GM18498 (cell line): Measurements from ENCODE around the gene TUFT1.
"Not testable (repeated sequence)": the region's sequence is repeated elsewhere in the genome, so short reads cannot be mapped to it uniquely, and the experiment has no call there.

Experiments
- ATAC-seq: cut with Tn5 transposase; IDR thresholded peaks from one replicate; pipeline ENCODE4 v1.9.1; 2021; ENCODE audit warnings: mild to moderate bottlenecking, moderate library complexity; ENCODE audit not compliant: unreplicated experiment

TUFT1 gene

DNA sequence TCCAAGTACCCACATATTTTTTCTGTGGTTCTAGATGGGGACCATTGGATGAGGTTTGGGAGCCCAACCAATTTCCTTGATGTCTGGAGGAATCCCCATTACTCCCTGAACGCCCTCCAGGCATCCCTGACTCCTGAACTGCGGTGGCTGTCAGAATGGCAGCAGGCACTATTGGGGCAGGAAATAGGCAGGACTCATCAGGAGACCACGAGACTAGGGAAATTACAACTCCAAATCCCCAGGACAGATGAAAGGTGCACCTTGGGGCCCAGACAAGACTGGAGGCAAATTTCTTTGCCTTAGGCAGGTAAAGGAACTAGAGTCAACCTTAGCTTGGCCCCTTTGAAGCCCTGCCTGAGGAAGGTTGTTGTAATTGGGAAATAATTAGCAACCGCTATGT, 27.8 kb upstream of the TUFT1 start:
- no peak for ATAC-seq

DNA sequence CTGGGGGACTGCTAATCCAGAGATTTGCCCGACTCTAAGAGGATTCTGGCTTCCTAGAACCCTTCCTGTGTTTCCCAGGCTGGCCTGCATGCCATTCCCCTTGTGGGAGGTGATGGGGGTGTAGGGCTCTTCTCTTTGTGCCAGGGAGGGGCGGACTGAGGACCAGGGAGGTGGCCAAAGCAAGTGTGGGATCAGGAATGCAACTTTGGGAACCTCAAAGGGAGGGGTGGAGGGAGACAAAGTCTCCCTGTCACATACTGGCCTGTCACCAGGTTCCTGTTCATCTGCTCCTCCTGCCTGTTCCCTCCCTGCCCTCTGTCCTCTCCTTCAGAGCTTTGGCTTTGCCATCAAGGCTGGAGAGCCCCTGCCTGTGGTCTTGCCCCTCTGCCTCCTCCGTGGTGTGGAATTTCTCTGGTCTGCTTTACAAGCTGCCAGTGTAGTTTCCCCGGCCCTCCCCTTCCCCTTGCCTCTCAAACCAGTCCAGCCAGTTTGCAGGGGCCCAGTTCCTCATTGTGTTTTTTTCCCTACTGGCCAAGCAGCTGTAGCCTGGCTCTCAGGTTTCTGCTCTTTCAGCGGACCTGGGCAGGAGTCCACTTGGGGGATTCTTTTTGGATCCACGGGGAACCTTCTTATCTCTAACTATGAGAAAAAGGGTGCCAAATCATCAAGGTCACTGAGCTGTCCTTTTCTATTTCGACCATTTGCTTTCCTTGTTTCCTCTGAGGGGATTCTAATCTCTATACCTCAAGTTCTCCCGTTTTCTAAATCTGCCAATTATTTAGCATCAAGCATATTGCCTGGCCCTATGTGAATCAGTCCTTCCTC, 27.1 kb upstream of the TUFT1 start:
- ATAC-seq: no peak

DNA sequence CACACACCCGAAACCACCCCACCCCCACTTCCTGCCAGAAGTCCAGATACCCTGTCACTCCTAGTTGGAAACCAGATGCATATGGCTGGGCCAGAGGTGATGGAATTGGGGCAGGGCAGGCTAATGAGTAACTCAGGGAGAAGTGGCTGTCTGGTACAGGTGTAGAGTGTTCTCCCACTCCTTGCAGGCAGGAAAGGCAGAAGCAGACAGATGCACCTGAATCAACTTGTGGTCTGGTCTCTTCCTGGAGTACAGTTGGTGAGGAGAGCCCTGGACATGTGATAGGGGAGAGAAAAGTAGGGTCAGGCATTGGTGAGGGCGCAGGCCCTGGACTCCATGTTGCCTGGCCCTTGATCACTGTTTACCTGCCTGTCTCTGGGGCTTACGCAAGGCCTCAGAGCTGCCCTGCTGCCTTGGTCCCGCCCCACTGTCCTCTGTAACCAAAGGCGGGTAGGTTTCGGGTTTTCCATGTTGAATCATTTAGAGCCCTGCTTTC, 26.4 kb upstream of the TUFT1 start:
- no peak for ATAC-seq

DNA sequence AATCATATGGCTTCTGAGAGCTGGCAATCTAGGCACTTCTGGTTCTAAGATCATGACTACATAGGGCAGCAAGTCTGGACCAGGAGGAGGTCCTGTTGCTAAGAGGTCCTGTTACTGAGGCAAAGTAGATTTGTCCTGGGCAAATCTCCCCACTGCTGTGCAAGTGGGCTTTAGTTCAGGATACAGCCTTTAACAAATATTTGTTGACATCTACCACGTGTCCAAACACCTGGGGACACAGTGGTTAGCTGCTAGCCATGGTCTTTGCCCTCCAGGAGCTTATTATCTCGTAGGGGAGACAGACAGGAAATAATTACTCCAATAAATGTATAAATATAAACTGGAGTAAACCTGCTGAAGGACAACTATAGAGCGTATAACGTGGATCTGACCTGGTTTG, 25.7 kb upstream of the TUFT1 start:
- ATAC-seq: no peak

GRCh38 chr1:151515265-151515664, 24.8 kb upstream of the TUFT1 start:
- ATAC-seq: no peak

- ATAC-seq: no peak
These were observed 24.0 kb upstream of the TUFT1 start for GRCh38 chr1:151516031-151516511.

GRCh38 chr1:151518431-151518830, 21.7 kb upstream of the TUFT1 start:
- no peak for ATAC-seq

GRCh38 chr1:151518936-151519335, 21.2 kb upstream of the TUFT1 start:
- ATAC-seq: no peak

DNA sequence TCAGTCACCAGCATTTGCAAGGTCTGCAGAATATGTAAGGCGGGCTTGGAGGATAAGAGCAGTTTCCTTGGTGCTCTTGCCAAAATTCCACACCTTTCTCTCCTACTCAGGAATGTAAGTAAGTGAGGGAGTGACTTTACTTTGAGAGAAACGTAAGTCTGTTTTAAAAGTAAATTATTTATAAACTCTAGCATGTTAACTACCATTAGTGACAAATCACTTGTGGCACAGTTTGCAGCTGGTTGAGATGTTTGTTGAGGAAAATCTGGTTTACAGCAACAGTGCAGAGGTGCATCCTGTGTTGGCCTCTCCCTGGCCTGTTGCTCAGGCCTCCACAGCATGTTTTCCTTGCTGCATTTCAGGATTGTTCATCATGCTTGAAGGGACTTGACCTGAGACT, 20.4 kb upstream of the TUFT1 start:
- ATAC-seq: no peak

- ATAC-seq: no peak
These were observed 19.8 kb upstream of the TUFT1 start for GRCh38 chr1:151520359-151520758.

DNA sequence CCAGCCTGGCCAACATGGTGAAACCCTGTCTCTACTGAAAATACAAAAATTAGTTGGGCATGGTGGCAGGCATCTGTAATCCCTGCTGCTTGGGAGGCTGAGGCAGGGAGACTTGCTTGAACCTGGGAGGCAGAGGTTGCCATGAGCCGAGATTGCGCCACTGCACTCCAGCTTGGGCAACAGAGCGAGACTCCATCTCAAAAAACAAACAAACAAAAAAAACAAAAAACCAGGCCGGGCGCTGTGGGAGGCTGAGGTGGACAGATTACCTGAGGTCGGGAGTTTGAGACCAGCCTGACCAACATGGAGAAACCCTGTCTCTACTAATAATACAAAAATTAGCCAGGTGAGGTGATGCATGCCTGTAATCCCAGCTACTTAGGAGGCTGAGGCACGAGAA, 17.7 kb upstream of the TUFT1 start:
- ATAC-seq: not testable (repeated sequence)

DNA sequence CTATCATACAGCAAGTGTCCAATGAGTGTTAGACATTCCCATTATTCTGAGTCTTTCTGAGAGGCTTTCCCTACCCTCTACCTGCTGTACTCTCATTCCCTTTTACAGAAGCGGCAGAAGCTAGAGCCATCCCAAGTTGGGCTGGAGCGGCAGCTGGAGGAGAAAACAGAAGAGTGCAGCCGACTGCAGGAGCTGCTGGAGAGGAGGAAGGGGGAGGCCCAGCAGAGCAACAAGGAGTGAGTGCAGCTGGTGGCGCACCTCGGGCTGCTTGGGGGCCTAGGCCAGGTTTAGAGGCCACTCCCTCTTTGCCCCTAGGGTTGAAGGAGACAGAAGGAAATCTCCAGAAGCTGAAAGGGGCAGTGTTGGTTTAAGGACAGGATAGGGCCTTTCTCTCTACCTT, 16.8 kb upstream of the TUFT1 start:
- ATAC-seq: no peak

DNA sequence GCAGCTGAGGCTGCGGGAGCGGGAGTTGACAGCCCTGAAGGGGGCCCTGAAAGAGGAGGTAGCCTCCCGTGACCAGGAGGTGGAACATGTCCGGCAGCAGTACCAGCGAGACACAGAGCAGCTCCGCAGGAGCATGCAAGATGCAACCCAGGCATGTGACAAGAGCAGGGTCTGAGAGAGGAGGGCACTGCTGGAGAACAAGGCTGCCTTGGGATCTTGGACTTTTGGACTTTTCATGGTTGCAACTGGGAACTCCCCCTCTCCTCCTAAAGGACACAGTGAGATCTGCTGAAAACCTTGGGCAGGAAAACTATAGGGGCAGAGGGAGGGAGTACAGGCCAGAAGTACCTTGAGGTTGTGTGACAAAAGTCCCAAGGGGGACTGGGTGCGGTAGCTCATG, 15.4 kb upstream of the TUFT1 start:
- no peak for ATAC-seq

GRCh38 chr1:151526735-151527525, 13.2 kb upstream of the TUFT1 start:
- ATAC-seq: no peak

- ATAC-seq: no peak
These were observed 10.9 kb upstream of the TUFT1 start for GRCh38 chr1:151529211-151529702.

GRCh38 chr1:151529781-151530180, 10.3 kb upstream of the TUFT1 start:
- no peak for ATAC-seq

DNA sequence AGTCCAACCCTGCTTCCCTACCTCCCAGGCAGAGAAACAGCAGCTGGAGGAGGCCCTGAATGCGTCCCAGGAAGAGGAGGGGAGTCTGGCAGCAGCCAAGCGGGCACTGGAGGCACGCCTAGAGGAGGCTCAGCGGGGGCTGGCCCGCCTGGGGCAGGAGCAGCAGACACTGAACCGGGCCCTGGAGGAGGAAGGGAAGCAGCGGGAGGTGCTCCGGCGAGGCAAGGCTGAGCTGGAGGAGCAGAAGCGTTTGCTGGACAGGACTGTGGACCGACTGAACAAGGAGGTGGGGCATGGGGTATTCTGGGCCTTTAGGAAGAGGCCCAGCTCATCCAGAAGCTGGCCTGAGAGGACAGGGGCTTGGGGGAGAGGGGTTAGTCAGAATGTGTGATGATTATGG, 9.6 kb upstream of the TUFT1 start:
- ATAC-seq: no peak

DNA sequence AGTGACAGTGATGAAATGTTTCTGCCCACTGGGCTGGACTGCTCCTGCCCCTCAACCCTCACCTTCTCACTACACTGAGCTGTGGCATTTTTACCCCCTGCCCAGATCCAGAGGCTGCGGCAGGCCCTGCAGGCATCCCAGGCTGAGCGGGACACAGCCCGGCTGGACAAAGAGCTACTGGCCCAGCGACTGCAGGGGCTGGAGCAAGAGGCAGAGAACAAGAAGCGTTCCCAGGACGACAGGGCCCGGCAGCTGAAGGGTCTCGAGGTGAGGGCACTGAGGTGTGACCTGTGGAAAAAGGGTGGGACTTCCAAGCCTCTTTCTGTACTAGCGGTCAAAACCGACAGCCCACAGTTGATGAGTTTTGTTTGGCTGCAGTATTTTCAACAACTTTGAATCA, 6.2 kb upstream of the TUFT1 start:
- no peak for ATAC-seq

- no peak for ATAC-seq
These were observed 5.3 kb upstream of the TUFT1 start for GRCh38 chr1:151534662-151535278.

DNA sequence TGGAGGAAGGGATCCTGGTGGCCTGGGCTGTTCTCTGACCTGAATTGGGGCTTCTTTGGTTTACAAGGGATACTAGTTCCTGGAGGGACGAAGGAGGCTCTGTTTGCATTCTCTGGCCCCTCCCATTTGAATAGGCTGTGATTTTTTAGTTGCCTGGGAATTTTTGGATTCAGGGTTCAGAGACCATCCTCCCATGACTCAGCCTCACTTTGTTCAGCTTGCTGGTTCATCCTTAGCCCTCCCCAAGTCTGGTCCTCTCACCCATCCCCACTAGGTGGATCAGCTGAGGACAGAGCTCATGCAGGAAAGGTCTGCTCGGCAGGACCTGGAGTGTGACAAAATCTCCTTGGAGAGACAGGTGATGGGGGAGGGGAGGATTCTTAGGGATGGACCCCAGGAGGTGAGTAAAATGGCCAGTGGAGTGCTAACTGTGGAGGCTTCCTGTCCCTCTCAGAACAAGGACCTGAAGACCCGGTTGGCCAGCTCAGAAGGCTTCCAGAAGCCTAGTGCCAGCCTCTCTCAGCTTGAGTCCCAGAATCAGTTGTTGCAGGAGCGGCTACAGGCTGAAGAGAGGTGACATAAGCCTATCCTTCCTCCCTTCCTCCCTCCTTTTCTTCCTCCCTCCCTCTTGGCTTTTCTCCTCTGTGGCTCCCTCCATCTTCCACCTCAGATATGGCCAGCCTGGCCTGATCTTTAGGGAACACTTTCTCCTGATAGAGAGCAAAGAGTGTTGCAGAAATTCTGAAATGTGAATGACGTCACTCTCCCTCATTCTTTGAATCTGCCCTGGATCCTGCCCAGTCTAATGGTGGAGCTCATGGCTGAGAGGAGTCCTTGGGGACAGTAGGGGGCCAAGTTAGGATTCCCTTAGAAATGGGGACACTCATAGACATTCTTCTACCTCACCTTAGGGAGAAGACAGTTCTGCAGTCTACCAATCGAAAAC, 4.5 kb upstream of the TUFT1 start:
- no peak for ATAC-seq
